ENCODE data around the gene GBP4. TPM values are rescaled to one million over a fixed set of nuclear protein-coding genes. Genes with fewer than 3 reads are reported as not detected.

Gene GBP4
- not detected for polyA plus RNA-seq (2012; ENCODE audit: insufficient read length, low read depth)

GRCh38 chr1:89198491-89199072 is at the start of gene GBP4:
GBP4 (minus strand) TSS chr1:89198942; CDS start chr1:89198834, 108 bp downstream.
- TF ChIP-seq REST (IDR thresholded peaks at IDR 0.05; ENCODE audit: insufficient read depth in 1 of 2, low read depth in 2 of 2, low read length in 2 of 2) (no peak), TAF1 (IDR thresholded peaks at IDR 0.05; ENCODE audit: borderline replicate concordance, insufficient read depth, low read length) (no peak), POLR2AphosphoS5 (IDR thresholded peaks at IDR 0.05; ENCODE audit: low read depth, low read length) (no peak), SIN3A (IDR thresholded peaks at IDR 0.05; ENCODE audit: borderline replicate concordance, insufficient read depth, low read length) (no peak), FOXP2 (optimal IDR thresholded peaks at IDR 0.05; ENCODE audit: borderline replicate concordance, extremely low read depth, extremely low read length, insufficient read depth) (no peak)

- no peak for TF ChIP-seq FOXP2 (optimal IDR thresholded peaks at IDR 0.05; ENCODE audit: borderline replicate concordance, extremely low read depth, extremely low read length, insufficient read depth)
- no peak for TF ChIP-seq SIN3A (IDR thresholded peaks at IDR 0.05; ENCODE audit: borderline replicate concordance, insufficient read depth, low read length)
- no peak for TF ChIP-seq TAF1 (IDR thresholded peaks at IDR 0.05; ENCODE audit: borderline replicate concordance, insufficient read depth, low read length)
- no peak for TF ChIP-seq POLR2AphosphoS5 (IDR thresholded peaks at IDR 0.05; ENCODE audit: low read depth, low read length)
- no peak for TF ChIP-seq REST (IDR thresholded peaks at IDR 0.05; ENCODE audit: insufficient read depth in 1 of 2, low read depth in 2 of 2, low read length in 2 of 2)
Measured at GRCh38 chr1:89243046-89243445, 44.3 kb upstream of the GBP4 start.

- TF ChIP-seq REST (IDR thresholded peaks at IDR 0.05; ENCODE audit: insufficient read depth in 1 of 2, low read depth in 2 of 2, low read length in 2 of 2) (no peak), FOXP2 (optimal IDR thresholded peaks at IDR 0.05; ENCODE audit: borderline replicate concordance, extremely low read depth, extremely low read length, insufficient read depth) (no peak), POLR2AphosphoS5 (IDR thresholded peaks at IDR 0.05; ENCODE audit: low read depth, low read length) (no peak), SIN3A (IDR thresholded peaks at IDR 0.05; ENCODE audit: borderline replicate concordance, insufficient read depth, low read length) (no peak), TAF1 (IDR thresholded peaks at IDR 0.05; ENCODE audit: borderline replicate concordance, insufficient read depth, low read length) (no peak)
Measured at GRCh38 chr1:89221341-89221740, 22.6 kb upstream of the GBP4 start.

- TF ChIP-seq SIN3A (IDR thresholded peaks at IDR 0.05; ENCODE audit: borderline replicate concordance, insufficient read depth, low read length), result no peak
- TF ChIP-seq REST (IDR thresholded peaks at IDR 0.05; ENCODE audit: insufficient read depth in 1 of 2, low read depth in 2 of 2, low read length in 2 of 2), result no peak
- TF ChIP-seq TAF1 (IDR thresholded peaks at IDR 0.05; ENCODE audit: borderline replicate concordance, insufficient read depth, low read length), result no peak
- no peak for TF ChIP-seq POLR2AphosphoS5 (IDR thresholded peaks at IDR 0.05; ENCODE audit: low read depth, low read length)
- no peak for TF ChIP-seq FOXP2 (optimal IDR thresholded peaks at IDR 0.05; ENCODE audit: borderline replicate concordance, extremely low read depth, extremely low read length, insufficient read depth)
Measured at GRCh38 chr1:89213347-89213746, 14.6 kb upstream of the GBP4 start.
